Right lobe of liver (tissue), 4 donors: ENCODE results near the gene RGL1.

Source experiments
- POLR2A ChIP-seq: fragments of 450-650 bp; IDR thresholded peaks from one replicate; pipeline ENCODE4 v1.6.1; 2017; ENCODE audit warnings: antibody characterized with exemption, mild to moderate bottlenecking
- TF ChIP-seq, protein P1 (sequence below), 4 donors: fragments of 200-600 bp in 3 of 4; fragments of 450-650 bp in 1 of 4; IDR thresholded peaks; one replicate each; pipeline versions ENCODE4 v1.5.1 to v1.8.0; 2016 to 2022; ENCODE audit warnings: antibody characterized with exemption in 4 of 4, mild to moderate bottlenecking in 2 of 4
- donor health status: DM: no; HTN: no; CAD: no.
- donor health status: DM: no; HTN: no; CAD: no.
- donor health status: DM: no; HTN: yes; CAD: no.

DNA sequence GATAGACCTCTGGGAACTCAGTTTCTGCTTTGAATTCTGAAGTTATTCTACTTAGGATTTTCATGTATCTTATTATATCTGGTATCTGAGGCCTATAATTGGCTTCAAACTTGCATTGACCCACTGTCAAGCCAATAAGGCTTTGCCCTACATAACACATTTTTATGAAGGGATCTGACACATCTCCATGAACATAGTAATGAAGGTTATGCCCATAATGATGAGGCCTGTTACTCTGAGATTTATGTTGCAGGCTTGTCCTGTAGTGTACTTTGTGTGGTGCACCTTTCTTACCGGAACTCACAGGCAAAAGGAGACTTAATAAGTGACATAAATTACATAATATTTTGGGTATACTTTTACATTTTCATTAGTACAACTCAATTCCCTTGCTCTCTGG lies 14.1 kb downstream of the RGL1 start:
- TF ChIP-seq, protein P1, sequence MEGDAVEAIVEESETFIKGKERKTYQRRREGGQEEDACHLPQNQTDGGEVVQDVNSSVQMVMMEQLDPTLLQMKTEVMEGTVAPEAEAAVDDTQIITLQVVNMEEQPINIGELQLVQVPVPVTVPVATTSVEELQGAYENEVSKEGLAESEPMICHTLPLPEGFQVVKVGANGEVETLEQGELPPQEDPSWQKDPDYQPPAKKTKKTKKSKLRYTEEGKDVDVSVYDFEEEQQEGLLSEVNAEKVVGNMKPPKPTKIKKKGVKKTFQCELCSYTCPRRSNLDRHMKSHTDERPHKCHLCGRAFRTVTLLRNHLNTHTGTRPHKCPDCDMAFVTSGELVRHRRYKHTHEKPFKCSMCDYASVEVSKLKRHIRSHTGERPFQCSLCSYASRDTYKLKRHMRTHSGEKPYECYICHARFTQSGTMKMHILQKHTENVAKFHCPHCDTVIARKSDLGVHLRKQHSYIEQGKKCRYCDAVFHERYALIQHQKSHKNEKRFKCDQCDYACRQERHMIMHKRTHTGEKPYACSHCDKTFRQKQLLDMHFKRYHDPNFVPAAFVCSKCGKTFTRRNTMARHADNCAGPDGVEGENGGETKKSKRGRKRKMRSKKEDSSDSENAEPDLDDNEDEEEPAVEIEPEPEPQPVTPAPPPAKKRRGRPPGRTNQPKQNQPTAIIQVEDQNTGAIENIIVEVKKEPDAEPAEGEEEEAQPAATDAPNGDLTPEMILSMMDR (IDR thresholded peaks at IDR 0.05), result no peak
- no peak for TF ChIP-seq POLR2A
